GM12878 (cell line): ENCODE data around the gene SIGLEC5. TPM values are rescaled to one million over a fixed set of nuclear protein-coding genes. Genes with fewer than 3 reads are reported as not detected.

Source experiments
- ATAC-seq: fragments of 200-7000 bp; cut with Tn5 transposase; 3 replicates; pipeline ENCODE4 v1.9.1; 2020; ENCODE audit warnings: mild to moderate bottlenecking, moderate library complexity
- BruUV-seq: library from RNA; stranded (reverse); fragments of 400-500 nt; replicated peaks from 2 replicates; lab custom pipeline; 2021; lab: Mats Ljungman, UMichigan
- CTCF ChIA-PET: fragments of 300-600 bp; sonication (Branson Sonifier 250); formaldehyde crosslinking; extraction: SDS; loops from one replicate; lab custom pipeline; 2021; ENCODE audit warnings: inconsistent platforms; lab: Yijun Ruan, JAX
- POLR2A ChIA-PET: fragments of 350-600 bp; formaldehyde crosslinking; extraction: SDS; loops from one replicate; lab custom pipeline; 2021; ENCODE audit warnings: inconsistent platforms; lab: Charles Lee
- RAD21 ChIA-PET: fragments of 300-600 bp; sonication (Branson Sonifier 250); formaldehyde crosslinking; loops from one replicate; lab custom pipeline; 2023; ENCODE audit warnings: antibody characterized with exemption; ENCODE audit not compliant: unreplicated experiment; lab: Charles Lee
- SMC1A ChIA-PET: fragments of 300-600 bp; sonication (Branson Sonifier 250); formaldehyde crosslinking; loops from one replicate; lab custom pipeline; 2023; ENCODE audit not compliant: unreplicated experiment, uncharacterized antibody; lab: Charles Lee
- DNase-seq: peaks from one replicate; pipeline ENCODE4 v3.0.0-alpha.2; 2011; ENCODE audit warnings: low read depth, low spot score
- FAIRE-seq: peaks from 3 replicates; lab custom pipeline; 2011; peaks lifted over from hg19 to GRCh38; lab: Jason Lieb, UNC
- H2AFZ ChIP-seq: 2 replicates; pipeline ENCODE4 v1.6.0; 2011; ENCODE audit warnings: low read depth, low read length, control low read depth; ENCODE audit not compliant: control insufficient read depth
- H3K27ac ChIP-seq: 2 replicates; pipeline ENCODE4 v1.5.1; 2011; ENCODE audit warnings: control low read depth; ENCODE audit not compliant: control insufficient read depth, insufficient read depth
- H3K27me3 ChIP-seq, 2 experiments: replicated peaks in 1 of 2; 2 replicates each; pipeline versions ENCODE4 v1.6.0 to v1.6.1; 2011; ENCODE audit warnings: low read length in 1 of 2; ENCODE audit not compliant: control insufficient read depth in 2 of 2, insufficient read depth in 2 of 2
- H3K36me3 ChIP-seq, 2 experiments: 2 replicates each; pipeline ENCODE4 v1.5.1; 2011; ENCODE audit warnings: low read length in 1 of 2; ENCODE audit not compliant: control insufficient read depth in 2 of 2, insufficient read depth in 2 of 2
- H3K4me1 ChIP-seq: 2 replicates; pipeline ENCODE4 v1.6.1; 2011; ENCODE audit warnings: mild to moderate bottlenecking, low read length, moderate library complexity, mixed read lengths; ENCODE audit not compliant: control insufficient read depth, insufficient read depth
- H3K4me2 ChIP-seq: 2 replicates; pipeline ENCODE4 v1.6.0; 2011; ENCODE audit warnings: control low read depth; ENCODE audit not compliant: control insufficient read depth, insufficient read depth
- H3K4me3 ChIP-seq: fragments of 200-600 bp; sonication (generic); 2 replicates; pipeline ENCODE4 v1.5.1; 2016
- H3K79me2 ChIP-seq: 2 replicates; pipeline ENCODE4 v1.6.0; 2011; ENCODE audit warnings: low read length; ENCODE audit not compliant: control insufficient read depth, insufficient read depth
- H3K9ac ChIP-seq: 2 replicates; pipeline ENCODE4 v1.8.0; 2011; ENCODE audit warnings: low read length, control low read depth, mixed read lengths; ENCODE audit not compliant: control insufficient read depth, insufficient read depth
- H3K9me3 ChIP-seq: replicated peaks from 3 replicates; pipeline ENCODE4 v1.5.1; 2011; ENCODE audit warnings: mild to moderate bottlenecking, low read length; ENCODE audit not compliant: control insufficient read depth, insufficient read depth
- H4K20me1 ChIP-seq: 2 replicates; pipeline ENCODE4 v1.6.0; 2011; ENCODE audit not compliant: control insufficient read depth, insufficient read depth
- BCL3 ChIP-seq: IDR thresholded peaks from 2 replicates; pipeline ENCODE4 v1.6.1; 2011; ENCODE audit warnings: borderline replicate concordance, low read depth, mild to moderate bottlenecking, moderate library complexity, low read length; ENCODE audit not compliant: insufficient read depth, poor library complexity, severe bottlenecking
- BCLAF1 ChIP-seq: fragments of 450-650 bp; IDR thresholded peaks from 2 replicates; pipeline ENCODE4 v1.6.1; 2017; ENCODE audit warnings: antibody characterized with exemption, mild to moderate bottlenecking, moderate library complexity
- CREM ChIP-seq: IDR thresholded peaks from 2 replicates; pipeline ENCODE4 v1.6.1; 2014; ENCODE audit warnings: antibody characterized with exemption, low read depth
- FOXK2 ChIP-seq: fragments of 450-650 bp; IDR thresholded peaks from 2 replicates; pipeline ENCODE4 v1.6.1; 2017; ENCODE audit warnings: mild to moderate bottlenecking, moderate library complexity
- KDM1A ChIP-seq: fragments of 200-600 bp; sonication (generic); IDR thresholded peaks from 2 replicates; pipeline ENCODE4 v1.6.1; 2016; ENCODE audit warnings: borderline replicate concordance
- MEF2B ChIP-seq: fragments of 450-650 bp; IDR thresholded peaks from 2 replicates; pipeline ENCODE4 v1.6.1; 2018; ENCODE audit warnings: mild to moderate bottlenecking, moderate library complexity; ENCODE audit not compliant: partially characterized antibody, poor library complexity, severe bottlenecking
- NFXL1 ChIP-seq: fragments of 450-650 bp; IDR thresholded peaks from 2 replicates; pipeline ENCODE4 v1.6.1; 2017; ENCODE audit warnings: antibody characterized with exemption, mild to moderate bottlenecking, borderline replicate concordance
- NR2F1 ChIP-seq: fragments of 450-650 bp; conservative IDR thresholded peaks from 2 replicates; pipeline ENCODE4 v1.6.1; 2017; ENCODE audit warnings: mild to moderate bottlenecking
- RELB ChIP-seq: fragments of 450-650 bp; IDR thresholded peaks from 2 replicates; pipeline ENCODE4 v1.6.1; 2017; ENCODE audit warnings: low read depth, mild to moderate bottlenecking, moderate library complexity
- ZBTB40 ChIP-seq: fragments of 450-650 bp; IDR thresholded peaks from 2 replicates; pipeline ENCODE4 v1.6.1; 2016; ENCODE audit warnings: mild to moderate bottlenecking, moderate library complexity, borderline replicate concordance
- WGBS: methylation state at CpG from one replicate; pipeline ENCODE4 v1.1.6; 2016; ENCODE audit warnings: low lambda C conversion rate; ENCODE audit not compliant: insufficient replicate concordance, insufficient coverage; ENCODE audit errors: missing lambda C conversion rate; 5-methylcytosine and 5-hydroxymethylcytosine counted together
- in situ Hi-C: fragments of 300-500 bp; cut with MboI; formaldehyde crosslinking; loops from 9 replicates; pipeline ENCODE4 v1.14.3; 2018; ENCODE audit warnings: mixed read lengths
- intact Hi-C: fragments of 100-400 bp; cut with micrococcal nuclease; formaldehyde crosslinking; loops from one replicate; pipeline ENCODE4 v1.14.2; 2022; ENCODE audit not compliant: unreplicated experiment
- polyA plus RNA-seq, 11 experiments: library from polyadenylated mRNA; depleted of rRNA in 4 of 11; unstranded in 6 of 11; stranded (reverse) in 5 of 11; fragments of >200 nt; fragmentation: Nextera tagmentation in 4 of 11; fragmentation: Illumina TruSeq in 1 of 11; extraction: Ambion mirVana in 4 of 11; extraction: Trizol in 1 of 11; gene quantifications; 1 replicate in 1 of 11; 2 replicates in 10 of 11; pipeline versions ENCODE4 v1.2.1 to v1.2.3, GENCODE V29; 2011 to 2016; ENCODE audit warnings: inconsistent platforms in 2 of 11, missing spikeins in 2 of 11, low read depth in 1 of 11
- total RNA-seq, 4 experiments: library from RNA; depleted of rRNA in 3 of 4; stranded (reverse); fragments of >200 nt in 3 of 4; fragmentation: Illumina TruSeq in 1 of 4; extraction: Trizol in 1 of 4; gene quantifications; 2 replicates each; pipeline versions ENCODE4 v1.2.1 to v1.2.3, GENCODE V29; 2013 to 2021

SIGLEC5 gene
- total and polyA plus RNA-seq, 10 of the 15 experiments (the other 5 are each of a cell fraction or from before 2014, with no cell fraction given) = 0.05 to 2.5 (median 1.4) TPM; not detected in 1

GRCh38 chr19:51647318-51647717 lies 17.1 kb upstream of the SIGLEC5 start:
- Histone ChIP-seq H3K9me3 (no peaks in the 10 kb centered on the region), H3K27me3 (no peaks in the 10 kb centered on the region), H2AFZ (no peak overlapping the region), H3K4me3 (no peak overlapping the region), H3K27ac (no peak overlapping the region), H3K79me2 (no peaks in the 10 kb centered on the region), H3K9ac (no peak overlapping the region), H3K4me2 (no peak overlapping the region; the same call in 1 of the 2 replicates), H3K4me1 (peaks cover 35% of the 10 kb centered on the region), H3K36me3 (no peaks in the 10 kb centered on the region), H4K20me1 (no peaks in the 10 kb centered on the region)
- WGBS = 83% methylated on average over 6 of the region's 6 CpGs
- in situ Hi-C loops = no loop called here
- ChIA-PET CTCF (interaction anchor here (1.8 kb wide), 1 partner anchor 10 kb away, joined by 5 read pairs; no protein-coding TSS in a partner anchor), RAD21 (interaction anchor here (1.2 to 2.7 kb wide), 2 partner anchors 9 to 12 kb away, joined by 5 to 9 read pairs; no protein-coding TSS in a partner anchor), SMC1A (no interaction called here), POLR2A (no interaction called here)
- ATAC-seq (no peak), DNase-seq (no peak), FAIRE-seq (no peak)
- TF ChIP-seq CREM (no peak), NR2F1 (no peak), ZBTB40 (no peak), BCL3 (no peak), RELB (no peak), FOXK2 (no peak), NFXL1 (no peak), MEF2B (no peak), KDM1A (no peak), BCLAF1 (no peak)
- no TSS peak for BruUV-seq
- intact Hi-C loops = loop anchor here (1.0 kb wide), 1 partner anchor 19 kb away; no protein-coding TSS in a partner anchor
